Measurements from ENCODE around the gene RHBDL3. TPM values are rescaled to one million over a fixed set of nuclear protein-coding genes. Genes with fewer than 3 reads are reported as not detected.

RHBDL3 gene
- total and polyA plus RNA-seq, 2 of the 8 experiments (the other 6 are each of a cell fraction or from before 2014, with no cell fraction given) = 9.6 to 12.2 TPM

DNA sequence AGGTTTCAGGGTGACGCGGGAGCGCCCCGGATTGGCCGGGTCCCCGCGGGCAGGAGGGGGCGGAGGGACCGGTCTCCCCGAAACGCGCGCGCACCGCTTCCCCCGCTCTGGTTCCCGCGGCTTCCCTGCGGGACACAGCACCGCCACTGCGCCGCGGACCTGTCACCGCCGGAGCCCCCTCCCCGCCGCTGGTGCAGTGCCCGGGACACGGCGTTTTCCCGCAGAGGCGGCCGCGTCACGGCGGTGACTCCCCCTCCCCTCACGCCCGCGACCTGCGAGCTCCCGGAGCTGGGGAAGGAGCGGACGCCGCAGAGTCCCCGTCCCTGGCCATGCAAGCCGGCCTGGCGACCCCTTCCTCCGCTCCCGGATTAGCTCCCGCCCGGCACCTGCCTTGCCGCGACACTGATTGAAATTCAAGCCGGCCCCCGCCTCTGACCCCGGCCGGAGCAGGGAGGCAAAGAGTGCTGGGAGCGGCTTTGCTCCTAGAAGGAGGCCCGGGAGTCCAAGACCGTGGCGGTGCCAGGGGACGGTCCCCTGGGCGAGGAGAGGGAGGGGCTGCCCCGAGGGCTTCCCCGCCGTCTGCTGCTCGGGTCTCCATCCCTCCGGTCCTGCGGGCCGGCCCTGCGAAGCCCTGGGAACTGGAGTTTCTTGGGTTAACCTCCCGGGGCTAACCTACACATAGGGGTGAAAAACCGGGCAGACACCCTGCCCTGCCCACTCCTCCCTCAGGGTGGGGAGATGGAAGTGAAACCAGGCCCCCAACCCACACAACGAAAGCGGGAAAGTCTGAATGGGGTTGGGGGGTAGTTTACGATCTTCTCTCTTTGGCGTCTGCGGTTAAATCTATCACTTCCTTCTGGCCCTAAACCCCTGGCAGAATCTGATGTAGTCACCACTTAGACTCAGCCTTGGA is 1.0 kb downstream of the RHBDL3 start (continued):
- TF ChIP-seq JUN (IDR thresholded peaks at IDR 0.05; ENCODE audit: low read depth, low read length) (no peak), HDAC2 (IDR thresholded peaks at IDR 0.05; ENCODE audit: borderline replicate concordance in 1 of 2, low read depth in 2 of 2, low read length in 2 of 2) (no peak), TAF7 (optimal IDR thresholded peaks at IDR 0.05; ENCODE audit: borderline replicate concordance, low read depth, low read length) (no peak)
